ENCODE results near the gene FUT2.

GRCh38 chr19:48671446-48671995 lies 24.2 kb upstream of the FUT2 start:
- TF ChIP-seq EP300 (IDR thresholded peaks at IDR 0.05; ENCODE audit: borderline replicate concordance) (no peak), MAX (IDR thresholded peaks at IDR 0.05) (no peak), ZBTB7A (IDR thresholded peaks at IDR 0.05; ENCODE audit: low read depth) (no peak)
